Activated T-cell treated with anti-CD3 and anti-CD28 coated beads, Interleukin-2, amount 50 U/mL, for 48 hours (primary cell): Measurements from ENCODE around the gene APIP.

Experiments used
- DNase-seq, 2 experiments: peaks; one replicate each; pipeline ENCODE4 v3.0.0-alpha.2; 2020

The APIP gene

GRCh38 chr11:34836958-34837856 lies 79.0 kb downstream of the APIP start:
- DNase-seq = no peak

- no peak for DNase-seq
These were observed 82.6 kb downstream of the APIP start for GRCh38 chr11:34833602-34834001.
